Measurements from ENCODE around the gene ADAMTS12.

Gene ADAMTS12

DNA sequence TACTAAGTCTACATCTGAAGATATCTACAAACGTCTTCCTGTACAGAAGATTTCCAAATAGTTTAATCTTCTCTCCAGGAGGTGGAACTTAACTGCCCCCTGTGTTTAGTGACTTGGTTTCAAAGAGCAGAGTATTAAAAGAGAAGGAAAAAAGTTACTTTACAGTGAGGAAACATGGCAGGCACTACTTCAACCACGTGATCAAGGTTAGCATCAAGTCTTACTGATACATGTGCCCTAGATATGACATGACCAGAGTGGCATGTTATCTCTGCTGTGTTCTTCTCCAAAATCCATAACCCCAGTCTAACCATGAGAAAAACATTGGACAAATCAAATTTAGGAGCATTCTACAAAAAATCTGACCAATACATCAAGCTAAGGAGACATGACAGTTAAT, 125.8 kb downstream of the ADAMTS12 start:
- H3K4me3 ChIP-seq (ENCODE audit: low read length), result no peak overlapping the region
- peaks cover 38% of the 10 kb centered on the region for H3K4me1 ChIP-seq (ENCODE audit: insufficient read depth, low read length)
- H3K36me3 ChIP-seq (ENCODE audit: insufficient read depth, low read depth, low read length), result no peaks in the 10 kb centered on the region
- no peaks in the 10 kb centered on the region for H3K9me3 ChIP-seq (ENCODE audit: insufficient read depth, low read depth, low read length)
- H3K9ac ChIP-seq (ENCODE audit: low read depth, low read length), result no peak overlapping the region
- H3K27me3 ChIP-seq (ENCODE audit: insufficient read depth, low read length), result no peaks in the 10 kb centered on the region
- no peak overlapping the region for H3K27ac ChIP-seq (ENCODE audit: low read length)

DNA sequence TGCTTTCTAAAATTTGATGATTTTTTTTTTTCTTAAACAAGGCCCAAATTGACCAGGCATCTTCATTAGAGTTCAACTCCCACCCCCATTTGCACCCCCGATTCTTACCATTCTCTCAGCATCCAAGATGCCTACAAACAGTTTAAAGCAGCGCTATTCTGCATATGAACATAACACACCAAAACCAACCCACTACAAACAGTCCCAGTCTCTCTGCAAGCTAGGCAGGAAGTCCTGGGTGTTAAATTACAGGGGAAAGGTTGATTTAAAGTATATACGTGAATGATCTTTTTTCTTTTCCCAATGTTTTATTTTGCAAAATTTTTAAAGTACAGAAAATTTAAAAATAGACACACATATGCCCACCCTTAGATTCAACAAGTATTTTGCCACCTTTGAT, 127.0 kb downstream of the ADAMTS12 start:
- Histone ChIP-seq H3K36me3 (ENCODE audit: insufficient read depth, low read depth, low read length) (no peaks in the 10 kb centered on the region), H3K4me1 (ENCODE audit: insufficient read depth, low read length) (peaks cover 41% of the 10 kb centered on the region), H3K9me3 (ENCODE audit: insufficient read depth, low read depth, low read length) (no peaks in the 10 kb centered on the region), H3K4me3 (ENCODE audit: low read length) (no peak overlapping the region), H3K27ac (ENCODE audit: low read length) (no peak overlapping the region), H3K27me3 (ENCODE audit: insufficient read depth, low read length) (no peaks in the 10 kb centered on the region), H3K9ac (ENCODE audit: low read depth, low read length) (no peak overlapping the region)

DNA sequence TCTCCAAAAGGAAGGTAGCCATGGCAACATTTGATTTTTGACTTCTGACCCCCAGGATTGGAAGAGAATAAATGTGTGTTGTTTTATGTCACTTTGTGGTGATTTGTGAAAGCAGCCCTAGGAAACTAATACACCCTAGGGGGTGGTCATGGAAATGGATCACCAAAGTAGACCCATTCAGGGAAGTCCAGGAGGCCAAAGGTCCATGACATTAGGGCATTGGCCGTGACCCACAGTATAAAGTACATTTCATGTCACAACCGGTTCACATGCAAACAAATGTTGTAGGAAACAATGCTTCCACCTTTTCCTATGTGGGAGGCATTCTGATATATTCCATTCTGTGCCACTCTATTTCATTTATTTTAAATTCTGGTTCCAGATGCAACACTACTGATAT, 128.4 kb downstream of the ADAMTS12 start:
- peak overlapping the region; percentile 8; the same call in 1 of the 2 replicates for H3K4me3 ChIP-seq (ENCODE audit: low read length)
- no peaks in the 10 kb centered on the region for H3K36me3 ChIP-seq (ENCODE audit: insufficient read depth, low read depth, low read length)
- H3K27me3 ChIP-seq (ENCODE audit: insufficient read depth, low read length), result no peaks in the 10 kb centered on the region
- peaks cover 41% of the 10 kb centered on the region for H3K4me1 ChIP-seq (ENCODE audit: insufficient read depth, low read length)
- no peak overlapping the region for H3K27ac ChIP-seq (ENCODE audit: low read length)
- no peak overlapping the region for H3K9ac ChIP-seq (ENCODE audit: low read depth, low read length)
- no peaks in the 10 kb centered on the region for H3K9me3 ChIP-seq (ENCODE audit: insufficient read depth, low read depth, low read length)

DNA sequence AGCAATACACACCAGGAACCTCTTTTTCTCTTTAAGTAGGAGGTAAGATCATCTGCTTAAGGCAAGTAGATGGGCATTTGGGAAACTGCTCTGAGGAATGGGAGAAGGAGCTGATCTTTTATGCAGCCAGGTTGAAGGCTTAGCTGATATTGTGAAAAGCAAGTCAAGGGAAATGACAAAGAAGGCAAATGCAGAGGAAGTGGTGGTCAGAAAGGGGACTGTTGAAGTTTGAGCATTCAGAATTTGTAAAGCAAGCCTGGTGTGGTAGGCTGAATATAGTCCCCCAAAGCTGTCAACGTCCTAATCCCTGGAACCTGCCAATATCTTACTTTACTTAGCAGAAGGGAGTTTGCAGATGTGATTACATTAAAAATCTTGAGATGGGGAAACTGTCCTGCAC, 128.9 kb downstream of the ADAMTS12 start:
- Histone ChIP-seq H3K9me3 (ENCODE audit: insufficient read depth, low read depth, low read length) (no peaks in the 10 kb centered on the region), H3K36me3 (ENCODE audit: insufficient read depth, low read depth, low read length) (no peaks in the 10 kb centered on the region), H3K4me1 (ENCODE audit: insufficient read depth, low read length) (peaks cover 41% of the 10 kb centered on the region), H3K27me3 (ENCODE audit: insufficient read depth, low read length) (no peaks in the 10 kb centered on the region), H3K4me3 (ENCODE audit: low read length) (no peak overlapping the region), H3K9ac (ENCODE audit: low read depth, low read length) (no peak overlapping the region), H3K27ac (ENCODE audit: low read length) (no peak overlapping the region)

DNA sequence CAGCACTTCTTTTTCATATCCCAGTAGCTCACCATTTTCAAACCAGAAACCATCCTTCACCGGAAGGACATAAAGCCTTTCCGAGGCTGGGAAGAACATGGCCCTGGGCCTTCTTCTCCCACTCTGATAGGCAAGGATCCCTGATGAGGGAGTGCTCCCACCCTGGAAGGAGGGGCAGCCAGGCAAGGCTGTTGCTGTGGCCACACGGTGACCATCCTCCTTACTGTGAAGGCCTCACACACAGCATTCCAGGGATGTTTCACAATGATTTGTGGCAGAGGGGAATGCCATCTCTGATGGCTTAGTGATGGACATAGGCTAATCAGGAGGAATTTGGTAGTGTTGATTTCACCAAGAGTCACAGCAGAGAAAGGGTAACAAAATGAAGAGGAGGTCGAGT, 130.7 kb downstream of the ADAMTS12 start:
- H3K9me3 ChIP-seq (ENCODE audit: insufficient read depth, low read depth, low read length), result no peaks in the 10 kb centered on the region
- H3K4me3 ChIP-seq (ENCODE audit: low read length), result no peak overlapping the region
- no peaks in the 10 kb centered on the region for H3K27me3 ChIP-seq (ENCODE audit: insufficient read depth, low read length)
- H3K36me3 ChIP-seq (ENCODE audit: insufficient read depth, low read depth, low read length), result no peaks in the 10 kb centered on the region
- H3K27ac ChIP-seq (ENCODE audit: low read length), result no peak overlapping the region
- H3K4me1 ChIP-seq (ENCODE audit: insufficient read depth, low read length), result peaks cover 37% of the 10 kb centered on the region
- H3K9ac ChIP-seq (ENCODE audit: low read depth, low read length), result no peak overlapping the region

DNA sequence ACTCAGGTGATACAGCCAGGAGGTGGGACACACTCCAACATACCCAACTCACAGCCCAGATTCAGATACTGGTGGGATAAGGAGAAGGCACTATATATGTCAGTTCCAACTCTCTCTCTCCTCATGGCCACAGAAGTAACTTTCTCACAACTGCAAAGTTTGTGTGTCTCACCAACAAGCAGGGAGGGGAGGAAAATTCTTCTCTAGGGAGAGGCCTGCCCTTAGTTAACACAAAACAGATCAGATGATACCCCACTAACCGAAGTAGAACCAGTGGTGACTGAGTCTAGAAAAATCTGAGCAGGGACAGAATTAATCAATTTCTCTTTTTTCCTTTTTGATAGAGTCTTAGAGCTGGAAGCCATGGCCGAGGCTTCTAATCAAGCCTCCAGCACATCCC, 133.1 kb downstream of the ADAMTS12 start:
- no peaks in the 10 kb centered on the region for H3K27me3 ChIP-seq (ENCODE audit: insufficient read depth, low read length)
- H3K9ac ChIP-seq (ENCODE audit: low read depth, low read length), result no peak overlapping the region
- peaks cover 15% of the 10 kb centered on the region; the same call in 1 of the 2 replicates for H3K4me1 ChIP-seq (ENCODE audit: insufficient read depth, low read length)
- H3K9me3 ChIP-seq (ENCODE audit: insufficient read depth, low read depth, low read length), result no peaks in the 10 kb centered on the region
- H3K4me3 ChIP-seq (ENCODE audit: low read length), result no peak overlapping the region
- no peaks in the 10 kb centered on the region for H3K36me3 ChIP-seq (ENCODE audit: insufficient read depth, low read depth, low read length)
- no peak overlapping the region for H3K27ac ChIP-seq (ENCODE audit: low read length)

DNA sequence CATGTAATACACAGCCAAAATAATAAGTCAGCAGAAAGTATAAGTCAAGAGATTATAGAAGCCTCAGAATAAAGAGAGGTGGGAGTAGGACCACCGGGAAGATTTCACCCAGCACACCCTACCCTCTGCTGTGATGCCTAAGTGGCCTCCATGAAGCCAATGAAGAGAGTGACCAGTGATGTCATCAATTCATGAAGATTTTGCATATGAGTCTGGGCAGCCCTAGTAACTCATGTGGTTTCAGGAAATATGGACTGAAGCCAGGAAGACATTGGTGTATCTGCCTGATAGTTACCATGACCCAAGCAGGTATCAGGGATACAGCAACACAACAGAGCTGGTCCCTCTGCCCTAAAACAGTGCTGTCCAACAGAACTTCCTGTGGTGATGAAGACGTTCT, 135.3 kb downstream of the ADAMTS12 start:
- Histone ChIP-seq H3K36me3 (ENCODE audit: insufficient read depth, low read depth, low read length) (no peaks in the 10 kb centered on the region), H3K9me3 (ENCODE audit: insufficient read depth, low read depth, low read length) (no peaks in the 10 kb centered on the region), H3K27ac (ENCODE audit: low read length) (no peak overlapping the region), H3K4me3 (ENCODE audit: low read length) (no peak overlapping the region), H3K4me1 (ENCODE audit: insufficient read depth, low read length) (peaks cover 7% of the 10 kb centered on the region; the same call in 1 of the 2 replicates), H3K9ac (ENCODE audit: low read depth, low read length) (no peak overlapping the region), H3K27me3 (ENCODE audit: insufficient read depth, low read length) (no peaks in the 10 kb centered on the region)

DNA sequence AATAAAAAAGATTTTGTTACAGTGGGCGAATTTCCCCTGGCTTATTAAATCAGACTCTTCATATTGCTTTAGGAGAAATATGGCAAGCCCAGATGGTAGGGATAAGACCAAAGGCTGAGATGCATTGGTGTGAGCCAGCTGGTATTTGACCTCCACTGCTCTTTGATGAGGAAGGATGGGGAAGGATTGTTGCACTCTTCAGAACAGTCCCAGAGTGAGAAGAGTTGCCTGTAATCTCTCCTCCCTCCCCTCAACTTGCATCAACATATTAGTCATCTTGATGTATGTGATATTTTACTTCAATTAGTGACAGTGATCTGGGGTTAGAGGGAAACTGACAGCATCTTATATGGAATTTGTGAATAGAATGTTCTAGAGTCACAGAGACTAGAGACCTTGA, 136.6 kb downstream of the ADAMTS12 start:
- no peaks in the 10 kb centered on the region for H3K36me3 ChIP-seq (ENCODE audit: insufficient read depth, low read depth, low read length)
- no peak overlapping the region for H3K4me3 ChIP-seq (ENCODE audit: low read length)
- no peaks in the 10 kb centered on the region for H3K9me3 ChIP-seq (ENCODE audit: insufficient read depth, low read depth, low read length)
- H3K9ac ChIP-seq (ENCODE audit: low read depth, low read length), result no peak overlapping the region
- H3K27ac ChIP-seq (ENCODE audit: low read length), result no peak overlapping the region
- H3K27me3 ChIP-seq (ENCODE audit: insufficient read depth, low read length), result no peaks in the 10 kb centered on the region
- no peaks in the 10 kb centered on the region; the same call in 1 of the 2 replicates for H3K4me1 ChIP-seq (ENCODE audit: insufficient read depth, low read length)

DNA sequence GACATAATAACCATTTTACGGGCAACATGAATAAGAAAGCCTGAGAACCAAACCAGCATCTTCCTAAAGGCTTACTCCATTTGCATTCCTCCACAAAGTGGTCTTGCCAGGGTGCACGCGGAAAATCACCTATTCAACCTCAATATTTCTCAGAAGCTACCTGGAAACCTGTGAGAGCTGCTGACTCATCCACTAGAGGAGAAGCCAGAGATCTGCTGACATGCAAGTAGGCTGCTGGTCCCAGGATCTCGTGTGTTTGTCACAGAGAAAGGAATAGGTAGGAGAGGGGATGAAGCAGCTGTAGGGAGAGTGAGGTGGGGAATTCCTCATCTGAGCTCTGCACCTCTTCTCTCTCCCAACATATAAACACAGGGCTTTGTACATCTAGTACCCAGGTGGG, 138.1 kb downstream of the ADAMTS12 start:
- no peaks in the 10 kb centered on the region for H3K4me1 ChIP-seq (ENCODE audit: insufficient read depth, low read length)

DNA sequence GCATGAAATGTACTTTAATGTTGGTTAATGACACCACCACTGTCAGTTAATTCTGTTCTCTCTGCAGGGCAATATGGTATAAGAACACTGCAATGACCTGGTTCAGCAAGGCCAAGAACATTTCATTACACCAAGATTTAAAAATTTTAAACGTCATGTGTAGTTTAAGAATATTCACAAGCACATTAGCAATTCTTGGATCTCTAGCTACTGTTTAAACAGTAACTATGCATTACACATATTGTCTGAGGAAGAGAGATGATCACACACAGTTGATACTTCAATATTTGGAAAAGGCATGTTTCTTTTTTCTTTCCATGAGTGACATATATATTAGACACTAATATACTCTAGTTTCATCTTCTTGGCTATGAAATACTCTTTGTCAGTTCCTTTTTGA, 143.0 kb downstream of the ADAMTS12 start:
- no peak overlapping the region for H3K4me3 ChIP-seq (ENCODE audit: low read length)

More for the DNA sequence above, 138.1 kb downstream of the ADAMTS12 start:
- no peaks in the 10 kb centered on the region for H3K36me3 ChIP-seq (ENCODE audit: insufficient read depth, low read depth, low read length)
- H3K27ac ChIP-seq (ENCODE audit: low read length), result no peak overlapping the region
- H3K9ac ChIP-seq (ENCODE audit: low read depth, low read length), result no peak overlapping the region
- no peaks in the 10 kb centered on the region for H3K9me3 ChIP-seq (ENCODE audit: insufficient read depth, low read depth, low read length)
- H3K27me3 ChIP-seq (ENCODE audit: insufficient read depth, low read length), result no peaks in the 10 kb centered on the region
- no peak overlapping the region for H3K4me3 ChIP-seq (ENCODE audit: low read length)

DNA sequence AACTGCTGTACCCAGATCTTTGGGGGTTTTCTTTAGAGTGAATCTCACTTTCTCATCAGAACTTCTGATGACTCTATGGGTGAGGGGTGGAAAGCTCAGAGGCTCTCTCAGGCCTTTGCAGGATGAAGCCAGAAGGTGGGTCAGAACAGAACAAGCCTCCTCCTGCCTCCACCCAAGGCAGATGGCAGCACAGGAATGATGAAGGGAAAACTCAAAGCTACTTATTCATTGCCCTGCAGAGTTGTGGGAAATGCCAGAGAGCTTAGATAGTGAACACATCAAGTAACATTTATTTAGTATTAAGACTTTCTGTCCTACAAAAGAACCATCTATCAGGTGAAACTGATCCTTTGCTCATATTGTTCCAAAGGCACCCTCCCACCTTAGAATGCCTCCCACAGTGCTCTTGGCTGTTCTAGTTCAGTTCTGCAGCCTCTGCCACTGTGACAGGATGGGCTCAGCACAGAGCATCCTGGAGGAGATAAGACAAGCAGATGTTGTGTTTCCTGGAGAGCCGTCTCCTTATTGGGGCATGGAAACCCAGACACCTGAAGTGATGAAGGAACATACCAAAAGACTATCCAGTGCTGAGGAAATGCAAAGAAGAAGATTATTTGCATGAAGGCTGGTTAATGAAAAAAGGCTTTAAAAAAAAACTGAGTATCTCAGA, 146.6 kb downstream of the ADAMTS12 start:
- Histone ChIP-seq H3K4me1 (ENCODE audit: insufficient read depth, low read length) (0 out of 2 replicates have a peak, but pooled peaks cover 3% of the 10 kb centered on the region), H3K9me3 (ENCODE audit: insufficient read depth, low read depth, low read length) (no peaks in the 10 kb centered on the region), H3K4me3 (ENCODE audit: low read length) (no peak overlapping the region), H3K27ac (ENCODE audit: low read length) (no peak overlapping the region), H3K36me3 (ENCODE audit: insufficient read depth, low read depth, low read length) (no peaks in the 10 kb centered on the region), H3K9ac (ENCODE audit: low read depth, low read length) (no peak overlapping the region), H3K27me3 (ENCODE audit: insufficient read depth, low read length) (no peaks in the 10 kb centered on the region)

More for the DNA sequence above, 143.0 kb downstream of the ADAMTS12 start:
- H3K9ac ChIP-seq (ENCODE audit: low read depth, low read length), result no peak overlapping the region
- no peak overlapping the region for H3K27ac ChIP-seq (ENCODE audit: low read length)
- no peaks in the 10 kb centered on the region for H3K9me3 ChIP-seq (ENCODE audit: insufficient read depth, low read depth, low read length)
- no peaks in the 10 kb centered on the region for H3K27me3 ChIP-seq (ENCODE audit: insufficient read depth, low read length)
- no peaks in the 10 kb centered on the region for H3K36me3 ChIP-seq (ENCODE audit: insufficient read depth, low read depth, low read length)
- no peaks in the 10 kb centered on the region for H3K4me1 ChIP-seq (ENCODE audit: insufficient read depth, low read length)

DNA sequence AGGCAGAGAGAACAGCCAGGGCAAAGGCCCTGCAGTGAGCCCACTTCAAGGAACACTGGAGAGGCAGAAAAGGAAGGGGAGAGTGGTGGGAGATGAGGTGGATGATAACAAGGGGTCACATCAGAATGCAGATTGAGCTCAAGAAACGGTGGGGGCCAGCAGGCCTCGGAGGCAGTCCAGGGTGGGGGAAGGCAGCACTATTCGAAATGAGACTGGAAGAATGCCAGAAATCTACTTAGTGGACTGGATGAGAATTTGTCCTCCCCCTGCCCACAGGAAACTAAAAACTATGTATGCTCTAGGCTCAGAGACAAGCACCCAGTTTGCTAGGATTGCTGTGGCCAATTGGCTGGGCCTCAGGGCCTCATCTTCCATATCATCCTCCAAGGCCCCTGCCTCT, 148.7 kb downstream of the ADAMTS12 start:
- Histone ChIP-seq H3K36me3 (ENCODE audit: insufficient read depth, low read depth, low read length) (no peaks in the 10 kb centered on the region), H3K27ac (ENCODE audit: low read length) (no peak overlapping the region)

More for the DNA sequence above, 148.7 kb downstream of the ADAMTS12 start:
- no peak overlapping the region for H3K4me3 ChIP-seq (ENCODE audit: low read length)
- H3K9me3 ChIP-seq (ENCODE audit: insufficient read depth, low read depth, low read length), result no peaks in the 10 kb centered on the region
- no peak overlapping the region for H3K9ac ChIP-seq (ENCODE audit: low read depth, low read length)
- peaks cover 9% of the 10 kb centered on the region; the same call in 1 of the 2 replicates for H3K4me1 ChIP-seq (ENCODE audit: insufficient read depth, low read length)
- H3K27me3 ChIP-seq (ENCODE audit: insufficient read depth, low read length), result no peaks in the 10 kb centered on the region

Measured in iPS-20b (cell line).